GM18907 (cell line): ENCODE measurements around the gene NPC1.
"Not testable (repeated sequence)": the region's sequence is repeated elsewhere in the genome, so short reads cannot be mapped to it uniquely, and the experiment has no call there.

ENCODE experiments used
- ATAC-seq: cut with Tn5 transposase; IDR thresholded peaks from one replicate; pipeline ENCODE4 v1.9.1; 2021; ENCODE audit warnings: mild to moderate bottlenecking, moderate library complexity; ENCODE audit not compliant: unreplicated experiment

The NPC1 gene

GRCh38 chr18:23526501-23527063 is 59.7 kb downstream of the NPC1 start:
- ATAC-seq = no peak

DNA sequence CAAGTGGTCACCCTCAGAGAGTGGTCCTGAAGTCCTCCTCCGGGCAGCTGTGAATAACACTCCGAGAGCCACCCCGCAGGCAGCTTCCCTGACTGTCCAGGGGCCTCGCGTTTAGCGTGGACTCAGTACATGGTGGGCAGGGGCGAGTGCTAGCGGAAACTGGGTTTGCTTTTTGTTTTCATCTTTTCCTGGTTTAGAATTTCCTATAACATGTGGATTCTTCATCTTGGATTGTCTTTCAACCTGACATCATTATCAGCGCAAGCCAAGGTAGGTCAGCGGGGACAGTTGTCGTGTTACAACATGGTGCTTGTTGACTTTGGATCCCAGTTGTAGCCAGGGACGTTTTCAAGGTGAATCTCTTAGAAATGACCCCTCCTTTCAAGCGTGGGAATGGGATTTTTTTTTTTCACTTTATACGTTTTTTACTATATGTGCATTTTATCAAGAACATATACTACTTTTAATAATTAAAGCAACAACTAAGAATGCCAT is 62.0 kb downstream of the NPC1 start:
- no peak for ATAC-seq

DNA sequence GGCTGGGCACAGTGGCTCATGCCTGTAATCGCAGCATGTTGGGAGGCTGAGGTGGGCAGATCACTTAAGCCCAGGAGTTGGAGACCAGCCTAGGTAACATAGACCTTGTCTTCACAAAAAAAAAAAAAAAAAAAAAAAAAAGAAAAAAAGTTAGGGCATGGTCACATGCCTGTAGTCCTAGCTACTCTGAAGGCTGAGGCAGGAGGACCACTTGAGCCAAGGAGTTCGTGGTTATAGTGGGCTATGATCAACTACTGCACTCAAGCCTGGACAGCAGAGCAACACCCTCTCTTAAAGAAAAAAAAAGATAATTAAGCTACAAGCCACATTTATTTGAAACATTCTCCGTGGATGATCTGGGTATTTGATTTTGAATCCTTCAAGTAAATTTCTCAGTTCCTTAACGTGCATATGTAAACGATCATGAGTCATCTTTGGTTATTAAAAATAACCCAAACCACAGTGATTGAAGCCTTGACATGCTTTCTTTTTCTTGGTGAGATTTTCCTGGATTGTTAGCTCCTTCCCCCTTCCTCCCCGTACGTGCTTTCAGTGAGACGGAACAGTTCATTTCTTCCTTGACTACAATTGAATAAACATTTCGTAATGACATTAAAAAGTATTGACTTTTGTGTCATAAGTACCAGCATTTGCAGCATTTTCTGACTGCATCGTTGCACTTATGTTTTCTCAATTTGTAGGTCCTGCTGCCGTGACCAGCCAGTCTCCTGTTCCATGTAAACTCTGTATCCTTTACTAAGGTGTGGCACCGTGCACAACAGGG is 62.7 kb downstream of the NPC1 start:
- no peak for ATAC-seq

- ATAC-seq = no peak
Measured at GRCh38 chr18:23521907-23522306, 64.4 kb downstream of the NPC1 start.

- ATAC-seq = no peak
Measured at GRCh38 chr18:23521271-23521670, 65.0 kb downstream of the NPC1 start.

DNA sequence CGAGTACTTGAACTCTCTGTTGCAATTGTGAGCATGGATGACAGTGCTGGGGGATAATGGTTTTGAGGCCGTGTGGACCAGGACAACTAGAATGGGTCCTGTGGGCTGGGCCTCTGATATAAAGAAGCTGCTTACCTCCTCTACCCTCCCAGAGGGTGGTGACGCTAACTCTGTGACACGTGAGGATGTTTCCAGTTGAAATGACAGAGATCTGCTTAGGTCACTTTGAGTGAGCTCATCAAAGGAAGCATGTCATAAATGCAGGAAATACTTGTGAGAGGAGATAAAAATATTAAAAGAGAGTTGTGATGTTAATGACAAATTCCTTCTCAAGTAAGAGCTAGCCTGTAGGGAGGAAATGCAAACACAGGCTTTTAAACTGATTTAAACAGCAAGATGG is 66.6 kb downstream of the NPC1 start:
- ATAC-seq = no peak

DNA sequence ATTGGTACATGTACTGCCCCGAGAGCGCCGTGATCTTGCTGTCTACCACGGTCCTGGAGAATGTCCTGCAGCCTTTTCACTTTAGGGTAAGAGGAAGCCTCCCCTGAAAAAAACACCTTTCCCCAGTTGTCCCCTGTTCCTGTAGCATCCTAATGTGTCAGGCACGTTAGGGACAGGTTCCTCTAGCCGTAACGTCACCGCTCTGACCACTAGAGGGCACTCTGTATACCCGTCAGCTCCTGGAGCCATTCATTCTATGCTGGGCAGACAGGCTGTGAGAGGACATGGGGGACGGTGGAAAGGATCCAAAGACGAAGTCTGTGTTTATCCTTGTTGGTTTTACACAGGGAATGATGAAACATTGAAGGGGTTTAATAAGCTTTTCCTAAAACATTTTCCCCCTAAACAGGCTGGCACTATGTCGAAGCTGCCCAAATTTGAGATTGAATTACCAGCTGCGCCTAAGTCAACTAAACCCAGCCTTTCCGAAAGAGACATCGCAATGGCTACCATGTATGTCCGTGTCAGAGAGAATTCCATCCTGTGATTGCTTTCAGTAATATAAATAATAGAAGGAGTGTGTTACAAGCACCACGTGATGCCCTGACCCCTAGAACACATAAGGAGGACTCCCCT is 70.3 kb downstream of the NPC1 start:
- ATAC-seq = peak; percentile 90

GRCh38 chr18:23512641-23513040 is 73.7 kb downstream of the NPC1 start:
- no peak for ATAC-seq

GRCh38 chr18:23512216-23512615 is 74.1 kb downstream of the NPC1 start:
- ATAC-seq = not testable (repeated sequence)

- not testable (repeated sequence) for ATAC-seq
Measured at GRCh38 chr18:23510923-23511322, 75.4 kb downstream of the NPC1 start.

DNA sequence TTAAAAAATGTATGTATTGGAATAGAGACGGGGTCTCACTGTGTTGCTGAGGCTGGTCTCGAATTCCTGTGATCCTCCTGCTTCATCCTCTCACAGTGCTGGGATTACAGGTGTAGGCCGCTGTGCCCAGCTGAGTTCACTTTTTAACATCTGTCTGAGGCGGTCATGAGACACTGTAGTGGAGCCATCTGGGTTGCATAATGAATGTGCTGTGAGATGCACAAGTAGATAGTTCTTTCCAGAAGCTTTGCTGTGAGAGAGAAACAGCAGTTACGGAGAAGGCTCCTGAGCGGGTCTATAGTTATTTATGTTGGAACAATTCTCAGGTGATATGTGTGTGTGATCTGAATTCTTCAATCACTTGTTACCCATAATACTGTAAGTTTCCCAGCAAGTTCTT is 79.9 kb downstream of the NPC1 start:
- ATAC-seq = no peak

DNA sequence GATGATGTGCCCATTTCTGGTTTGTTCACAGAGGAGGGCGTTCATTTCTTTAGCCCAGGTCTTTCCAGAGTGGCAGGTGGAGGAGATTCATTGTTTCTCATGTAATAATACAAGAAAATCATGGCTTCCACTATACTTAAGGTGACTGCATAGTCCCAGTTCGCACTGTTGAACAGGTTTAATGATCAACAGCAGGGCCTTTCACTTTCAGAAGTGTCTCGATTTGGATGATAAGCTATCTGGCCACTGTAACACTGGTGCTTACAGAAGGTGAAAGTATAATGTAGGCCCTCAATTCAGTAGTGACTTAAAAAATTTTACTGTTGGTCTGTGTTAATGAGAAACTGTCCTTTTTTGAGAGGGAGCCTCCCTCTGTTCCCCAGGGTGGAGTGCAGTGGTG is 81.6 kb downstream of the NPC1 start:
- peak; percentile 71 for ATAC-seq

DNA sequence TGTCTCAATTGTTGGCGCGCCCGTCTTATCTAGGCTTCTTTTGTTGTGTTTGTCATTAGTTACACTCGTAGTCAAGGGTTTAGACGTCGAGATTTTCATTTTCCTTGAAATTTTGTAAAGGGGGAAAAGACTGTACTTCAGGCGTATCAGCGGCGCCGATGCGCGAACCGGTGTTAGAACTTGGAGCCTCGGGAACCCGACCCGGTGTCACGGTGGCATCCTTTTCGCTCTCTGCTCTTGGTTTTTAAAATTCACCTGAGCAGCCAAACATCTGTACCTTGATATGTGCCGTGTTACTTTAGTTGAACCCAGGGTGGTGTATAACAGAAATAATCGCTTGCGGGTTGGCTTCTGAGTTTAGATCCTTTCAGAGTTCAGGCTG is 82.4 kb downstream of the NPC1 start:
- ATAC-seq = no peak

DNA sequence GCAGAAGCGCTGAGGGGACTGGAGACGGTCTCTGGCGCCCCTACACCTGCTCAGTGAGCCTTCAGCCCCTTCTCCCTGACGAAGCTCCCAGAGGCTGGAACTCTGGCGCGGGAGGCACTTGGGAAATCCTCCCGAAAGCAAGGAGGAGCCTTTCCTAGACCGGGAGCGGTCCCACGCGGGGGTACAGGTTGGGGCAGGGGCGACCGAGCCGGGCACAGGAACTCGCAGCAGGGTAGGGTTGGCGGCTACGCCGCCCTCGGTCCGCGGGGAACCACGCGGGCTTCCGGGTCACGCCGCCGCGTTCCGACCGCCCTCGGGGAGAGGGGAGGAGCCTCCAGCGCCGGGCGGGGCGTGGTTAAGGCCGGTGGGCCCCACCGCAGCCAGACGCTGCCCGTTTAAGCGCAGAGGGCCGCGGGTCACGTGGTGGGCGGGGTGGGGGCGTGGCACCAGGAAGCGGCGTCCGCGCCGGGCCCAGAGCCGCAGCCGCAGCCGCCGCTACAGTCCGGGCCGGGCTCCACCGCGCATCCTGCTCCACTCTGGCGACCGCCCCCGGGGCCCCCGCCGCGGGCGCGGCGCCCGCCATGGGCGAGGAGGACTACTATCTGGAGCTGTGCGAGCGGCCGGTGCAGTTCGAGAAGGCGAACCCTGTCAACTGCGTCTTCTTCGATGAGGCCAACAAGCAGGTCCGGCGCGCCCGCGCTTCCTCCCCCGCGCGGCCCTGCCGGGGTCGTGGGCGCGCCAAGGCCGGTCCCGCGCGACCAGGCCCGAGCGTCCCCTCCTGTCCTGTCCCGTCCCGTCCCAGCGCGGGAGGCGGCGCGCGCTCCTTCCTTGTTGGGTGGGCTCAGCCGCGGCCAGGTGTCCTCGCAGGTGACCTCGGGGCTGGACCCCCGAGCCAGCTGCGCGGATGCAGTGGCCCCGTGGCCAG is 83.0 kb downstream of the NPC1 start, which contains the start of gene RMC1:
Gene RMC1, plus strand, starts transcription at position 474 of the 925 bp plus-strand sequence. Its CDS starts 108 bp downstream, at position 582.
- ATAC-seq = peak; percentile 73

- ATAC-seq = no peak
Measured at GRCh38 chr18:23502516-23503037, 83.7 kb downstream of the NPC1 start.

DNA sequence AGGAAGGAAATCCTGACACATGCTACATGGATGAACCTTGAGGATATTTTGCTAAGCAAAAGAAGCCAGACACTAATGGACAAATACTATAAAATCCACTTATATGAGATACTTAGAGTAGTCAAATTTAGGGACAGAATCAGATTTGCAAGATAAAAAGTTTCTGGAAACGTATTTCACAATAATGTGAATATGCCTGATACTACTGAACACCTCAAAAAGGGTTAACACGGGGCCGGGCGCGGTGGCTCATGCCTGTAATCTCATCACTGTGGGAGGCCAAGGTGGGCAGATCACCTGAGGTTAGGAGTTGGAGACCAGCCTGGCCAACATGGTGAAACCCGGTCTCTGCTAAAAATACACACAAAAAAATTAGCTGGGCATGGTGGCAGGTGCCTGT is 84.7 kb downstream of the NPC1 start:
- no peak for ATAC-seq

DNA sequence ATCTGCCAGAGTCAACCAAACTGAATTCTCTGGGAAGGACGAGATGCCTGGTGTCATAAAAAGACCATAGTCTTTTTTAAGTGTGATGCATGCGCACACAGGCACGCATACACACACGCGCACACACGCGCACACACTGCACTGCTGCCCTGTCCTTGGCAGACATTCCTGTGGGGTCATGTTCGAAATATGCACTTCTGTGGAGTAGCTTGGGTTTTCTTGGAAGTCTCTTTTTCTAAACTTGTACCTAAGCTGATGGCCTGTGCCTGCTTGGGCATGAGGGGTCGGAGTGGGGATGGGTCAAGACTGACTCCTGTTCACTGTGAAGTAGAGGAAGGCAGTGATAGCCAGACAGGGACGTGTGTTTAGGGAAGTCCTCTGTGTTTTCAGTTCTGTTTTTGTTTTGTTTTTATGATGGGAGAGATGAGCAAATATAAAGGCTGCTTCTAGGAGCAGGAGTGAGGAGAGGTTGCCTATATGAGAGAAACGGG is 87.0 kb downstream of the NPC1 start:
- ATAC-seq = no peak

- peak; percentile 35 for ATAC-seq
Measured at GRCh38 chr18:23498877-23499276, 87.4 kb downstream of the NPC1 start.

DNA sequence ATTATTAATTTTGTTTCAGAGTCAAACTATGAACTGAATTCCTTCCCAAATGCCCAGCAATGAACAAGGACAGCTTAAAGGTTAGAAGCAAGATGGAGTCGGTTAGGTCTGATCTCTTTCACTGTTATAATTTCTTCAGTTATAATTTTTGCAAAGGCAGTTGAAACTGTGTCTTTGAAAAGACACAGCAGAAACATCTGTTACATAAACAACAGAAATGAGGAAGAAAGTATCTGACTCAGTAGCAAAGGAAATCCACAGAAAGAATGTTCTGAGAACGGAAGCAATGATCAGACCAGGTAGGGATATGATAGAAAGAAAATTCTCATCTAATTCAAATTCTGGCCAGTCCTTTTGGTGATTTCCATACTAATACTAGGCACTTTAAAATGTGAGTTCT is 88.2 kb downstream of the NPC1 start:
- ATAC-seq = no peak

DNA sequence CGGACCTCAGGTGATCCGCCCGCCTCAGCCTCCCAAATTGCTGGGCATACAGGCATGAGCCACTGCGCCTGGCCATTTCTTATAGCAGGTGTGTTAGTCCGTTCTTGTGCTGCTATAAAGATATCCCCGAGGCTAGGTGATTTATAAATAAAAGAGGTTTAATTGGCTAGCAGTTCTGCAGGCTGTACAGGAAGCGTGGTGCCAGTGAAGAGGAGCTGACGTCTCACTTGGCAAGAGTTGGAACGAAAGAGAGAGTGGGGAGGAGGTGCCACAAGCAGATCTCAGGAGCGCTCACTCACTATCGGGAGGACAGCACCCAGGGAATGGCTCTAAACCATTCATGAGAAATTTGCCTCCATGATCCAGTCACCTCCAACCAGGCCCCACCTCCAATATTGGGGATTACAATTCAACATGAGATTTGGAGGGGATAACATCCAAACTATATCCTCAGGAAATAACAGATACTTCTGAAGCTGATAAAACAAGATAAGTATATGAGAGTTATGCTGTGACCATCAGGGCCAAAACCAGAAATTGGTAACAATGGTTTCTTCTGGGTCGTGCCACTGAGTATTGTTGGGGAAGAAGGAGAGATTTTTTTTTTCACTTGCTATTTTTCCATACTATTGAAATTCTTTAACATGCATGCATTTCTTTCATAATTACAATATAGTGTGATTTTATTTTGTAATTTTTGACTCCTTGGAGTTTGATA is 90.4 kb downstream of the NPC1 start:
- no peak for ATAC-seq
